A549 (cell line): Measurements from ENCODE around the gene SCARB1. TPM values are rescaled to one million over a fixed set of nuclear protein-coding genes. Genes with fewer than 3 reads are reported as not detected.

ENCODE experiments used
- ATAC-seq, 2 experiments: fragments of 200-7000 bp in 1 of 2; fragments of >200 bp in 1 of 2; cut with Nextera tagmentation in 1 of 2; cut with Tn5 transposase in 1 of 2; 3 replicates each; pipeline versions ENCODE4 v1.8.0 to v1.9.1; 2018 to 2020; ENCODE audit warnings: mild to moderate bottlenecking in 1 of 2, moderate library complexity in 1 of 2
- CTCF ChIA-PET: fragments of 300-600 bp; sonication (Branson Sonifier 250); formaldehyde crosslinking; extraction: SDS; loops from one replicate; lab custom pipeline; 2021; ENCODE audit warnings: antibody characterized with exemption, inconsistent platforms; lab: Yijun Ruan, JAX
- POLR2A ChIA-PET: fragments of 350-600 bp; formaldehyde crosslinking; extraction: SDS; loops from one replicate; lab custom pipeline; 2021; ENCODE audit warnings: antibody characterized with exemption, inconsistent platforms; lab: Yijun Ruan, JAX
- DNase-seq, 2 experiments: peaks; one replicate each; pipeline versions ENCODE4 v3.0.0 to v3.0.0-alpha.2; 2011 to 2016; ENCODE audit warnings: low read depth in 1 of 2, low spot score in 1 of 2
- FAIRE-seq: peaks from 2 replicates; lab custom pipeline; 2011; peaks lifted over from hg19 to GRCh38; lab: Jason Lieb, UNC
- H3K27ac ChIP-seq, 2 experiments: fragments of >200 bp; sonication (Bioruptor Twin); formaldehyde crosslinking; 3 replicates each; pipeline ENCODE4 v1.5.1; 2016 to 2017
- H3K4me1 ChIP-seq: fragments of >200 bp; sonication (Bioruptor Twin); formaldehyde crosslinking; 3 replicates; pipeline ENCODE4 v1.6.1; 2016
- H3K4me2 ChIP-seq: fragments of >200 bp; sonication (Bioruptor Twin); formaldehyde crosslinking; 3 replicates; pipeline ENCODE4 v1.6.1; 2016
- H3K4me3 ChIP-seq: fragments of >200 bp; sonication (Bioruptor Twin); formaldehyde crosslinking; 3 replicates; pipeline ENCODE4 v1.5.1; 2016
- H3K9me3 ChIP-seq: fragments of >200 bp; sonication (Bioruptor Twin); formaldehyde crosslinking; 3 replicates; pipeline ENCODE4 v1.6.1; 2016
- BHLHE40 ChIP-seq: IDR thresholded peaks from 2 replicates; pipeline ENCODE4 v1.6.1; 2012; ENCODE audit warnings: low read depth, low read length, inconsistent platforms
- CBX8 ChIP-seq: fragments of 200-600 bp; sonication (generic); IDR thresholded peaks from 2 replicates; pipeline ENCODE4 v1.6.1; 2016
- CEBPB ChIP-seq, 2 experiments: fragments of >200 bp in 1 of 2; sonication (Bioruptor Twin) in 1 of 2; formaldehyde crosslinking in 1 of 2; IDR thresholded peaks; 2 replicates each; pipeline ENCODE4 v1.6.1; 2012 to 2016
- CHD4 ChIP-seq: fragments of 200-600 bp; sonication (generic); IDR thresholded peaks from 2 replicates; pipeline ENCODE4 v1.6.1; 2016; ENCODE audit warnings: antibody characterized with exemption, mild to moderate bottlenecking, borderline replicate concordance
- E2F6 ChIP-seq: IDR thresholded peaks from 2 replicates; pipeline ENCODE4 v1.6.1; 2012; ENCODE audit warnings: low read depth, borderline replicate concordance
- ELK1 ChIP-seq: fragments of 150-350 bp; IDR thresholded peaks from 2 replicates; pipeline ENCODE4 v1.6.1; 2014; ENCODE audit warnings: low read depth, mild to moderate bottlenecking, low read length
- EP300 ChIP-seq, 2 experiments: fragments of >200 bp; sonication (Bioruptor Twin); formaldehyde crosslinking; IDR thresholded peaks; 2 replicates in 1 of 2; 3 replicates in 1 of 2; pipeline ENCODE4 v1.6.1; 2016 to 2017
- ESRRA ChIP-seq: fragments of 150-350 bp; IDR thresholded peaks from 2 replicates; pipeline ENCODE4 v1.6.1; 2014; ENCODE audit warnings: mild to moderate bottlenecking, low read length, borderline replicate concordance
- FOSB ChIP-seq: fragments of 250-450 bp; sonication (Bioruptor Pico); IDR thresholded peaks from 2 replicates; pipeline ENCODE4 v1.5.0; 2020; ENCODE audit warnings: mild to moderate bottlenecking, moderate library complexity
- FOXS1 ChIP-seq: fragments of 250-450 bp; sonication (Bioruptor Pico); IDR thresholded peaks from 2 replicates; pipeline ENCODE4 v1.5.0; 2020; ENCODE audit warnings: mild to moderate bottlenecking, moderate library complexity
- GATA3 ChIP-seq: IDR thresholded peaks from 2 replicates; pipeline ENCODE4 v1.6.1; 2012; ENCODE audit warnings: borderline replicate concordance
- HEYL ChIP-seq: fragments of 250-450 bp; sonication (Bioruptor Pico); IDR thresholded peaks from 2 replicates; pipeline ENCODE4 v1.8.0; 2021; ENCODE audit warnings: mild to moderate bottlenecking, moderate library complexity
- HOXB13 ChIP-seq: fragments of 250-450 bp; sonication (Bioruptor Pico); IDR thresholded peaks from 2 replicates; pipeline ENCODE4 v1.5.0; 2020; ENCODE audit warnings: low read depth, mild to moderate bottlenecking, moderate library complexity
- HOXB5 ChIP-seq: fragments of 250-450 bp; sonication (Bioruptor Pico); IDR thresholded peaks from 2 replicates; pipeline ENCODE4 v1.5.0; 2020; ENCODE audit warnings: mild to moderate bottlenecking, moderate library complexity
- JUN ChIP-seq, 2 experiments: fragments of >200 bp; sonication (Bioruptor Twin); formaldehyde crosslinking; IDR thresholded peaks; 2 replicates in 1 of 2; 3 replicates in 1 of 2; pipeline ENCODE4 v1.6.1; 2016 to 2017
- KDM1A ChIP-seq: fragments of 200-600 bp; sonication (generic); IDR thresholded peaks from 2 replicates; pipeline ENCODE4 v1.6.1; 2016; ENCODE audit warnings: low read depth, mild to moderate bottlenecking
- MAX ChIP-seq: IDR thresholded peaks from 2 replicates; pipeline ENCODE4 v1.6.1; 2012
- PBX3 ChIP-seq: IDR thresholded peaks from 2 replicates; pipeline ENCODE4 v1.6.1; 2012
- POLR2A ChIP-seq: IDR thresholded peaks from 2 replicates; pipeline ENCODE4 v1.6.1; 2012; ENCODE audit warnings: mild to moderate bottlenecking, low read length
- POLR2AphosphoS2 ChIP-seq: conservative IDR thresholded peaks from 2 replicates; pipeline ENCODE4 v1.6.1; 2012; ENCODE audit warnings: low read length, improper control_type of control experiment, inconsistent platforms
- RAD21 ChIP-seq, 2 experiments: fragments of >200 bp in 1 of 2; sonication (Bioruptor Twin) in 1 of 2; formaldehyde crosslinking in 1 of 2; IDR thresholded peaks in 1 of 2; conservative IDR thresholded peaks in 1 of 2; 2 replicates in 1 of 2; 3 replicates in 1 of 2; pipeline ENCODE4 v1.6.1; 2012 to 2018; ENCODE audit warnings: inconsistent platforms in 1 of 2
- RCOR1 ChIP-seq: fragments of 150-350 bp; IDR thresholded peaks from 2 replicates; pipeline ENCODE4 v1.6.1; 2014; ENCODE audit warnings: antibody characterized with exemption, low read length, low read depth
- TFCP2L1 ChIP-seq: fragments of 250-450 bp; sonication (Bioruptor Pico); IDR thresholded peaks from 2 replicates; pipeline ENCODE4 v1.5.0; 2021; ENCODE audit warnings: mild to moderate bottlenecking
- TP53 ChIP-seq: fragments of 250-450 bp; sonication (Bioruptor Pico); IDR thresholded peaks from 2 replicates; pipeline ENCODE4 v1.5.0; 2021; ENCODE audit warnings: mild to moderate bottlenecking, moderate library complexity
- ZFP36 ChIP-seq: fragments of 450-650 bp; IDR thresholded peaks from 2 replicates; pipeline ENCODE4 v1.6.1; 2014; ENCODE audit warnings: borderline replicate concordance; ENCODE audit not compliant: partially characterized antibody
- WGBS: methylation state at CpG from one replicate; pipeline ENCODE4 v1.1.6; 2017; ENCODE audit errors: missing lambda C conversion rate; 5-methylcytosine and 5-hydroxymethylcytosine counted together
- polyA plus RNA-seq, 4 experiments: library from polyadenylated mRNA; depleted of rRNA in 3 of 4; stranded (reverse); fragments of >200 nt; fragmentation: RNase III in 1 of 4; extraction: RNeasy Plus Mini Kit Qiagen cat#74134 plus additional on column Dnase treatment in 1 of 4; gene quantifications; 2 replicates in 3 of 4; 3 replicates in 1 of 4; pipeline ENCODE4 v1.2.3, GENCODE V29; 2011 to 2017

The SCARB1 gene
- polyA plus RNA-seq, 2 of the 4 experiments (the other 2 are of a cell fraction) = 81.1 to 154 TPM

GRCh38 chr12:124829008-124829707 lies 34.5 kb downstream of the SCARB1 start (continued):
- TF ChIP-seq ELK1 (no peak), PBX3 (peak; percentile 46)
- TF ChIP-seq, all 56 proteins: peak for 18

- peaks cover 7% of the 10 kb centered on the region; the same call in 1 of the 3 replicates for H3K9me3 ChIP-seq
- peak overlapping the region; percentile 80 for H3K4me2 ChIP-seq
- peak; percentile 61 for FAIRE-seq
- ChIA-PET CTCF (interaction anchor here (0.8 to 3.2 kb wide), 11 partner anchors 8 to 78 kb away, joined by 3 to 14 read pairs (median 4); no protein-coding TSS in a partner anchor), POLR2A (interaction anchor here (0.7 to 1.8 kb wide), 6 partner anchors 10 to 86 kb away, joined by 3 to 24 read pairs (median 5); partner anchors contain the start of genes SCARB1 and UBC)
- peak; percentile 95 to 96 for DNase-seq
- WGBS = 9% methylated on average over 18 of the region's 18 CpGs
- peak; percentile 86 to 87 for ATAC-seq
- H3K4me1 ChIP-seq = peaks cover 58% of the 10 kb centered on the region
- H3K4me3 ChIP-seq = peak overlapping the region; percentile 29
- TF ChIP-seq HEYL (no peak), TP53 (no peak), FOXS1 (CRISPR knock-in tag) (0 out of 2 replicates have a peak, but pooled peaks have one; percentile 29), JUN (IDR thresholded peaks at IDR 0.05) (peak in 1 of 2 experiments; percentile 36; a peak in 1 of 5 replicates), E2F6 (peak; percentile 29; the same call in 1 of the 2 replicates), ZFP36 (peak; percentile 97), KDM1A (no peak), CEBPB (IDR thresholded peaks at IDR 0.05) (peak in 1 of 2 experiments; percentile 6; a peak in 2 of 4 replicates), BHLHE40 (0 out of 2 replicates have a peak, but pooled peaks have one; percentile 37), CHD4 (no peak), TFCP2L1 (0 out of 2 replicates have a peak, but pooled peaks have one; percentile 18), MAX (peak; percentile 76), ESRRA (peak; percentile 23; the same call in 1 of the 2 replicates), HOXB5 (peak; percentile 75), FOSB (CRISPR knock-in tag) (0 out of 2 replicates have a peak, but pooled peaks have one; percentile 15), RAD21 (conservative IDR thresholded peaks at IDR 0.05 in 1 of 2, IDR thresholded peaks at IDR 0.05 in 1 of 2) (0 out of 5 replicates have a peak, but pooled peaks of 1 of the 2 experiments have one; percentile 14), HOXB13 (CRISPR knock-in tag) (peak; percentile 9; the same call in 1 of the 2 replicates), POLR2AphosphoS2 (no peak), GATA3 (no peak), EP300 (IDR thresholded peaks at IDR 0.05) (peak in 1 of 2 experiments; percentile 7; a peak in 2 of 5 replicates), POLR2A (no peak; the same call in 1 of the 2 replicates), RCOR1 (no peak), CBX8 (no peak)
- peak overlapping the region; percentile 96 for H3K27ac ChIP-seq
Measured at GRCh38 chr12:124828264-124829007, 35.2 kb downstream of the SCARB1 start.
